ENCODE results near the gene SPINK7.

SPINK7 gene

DNA sequence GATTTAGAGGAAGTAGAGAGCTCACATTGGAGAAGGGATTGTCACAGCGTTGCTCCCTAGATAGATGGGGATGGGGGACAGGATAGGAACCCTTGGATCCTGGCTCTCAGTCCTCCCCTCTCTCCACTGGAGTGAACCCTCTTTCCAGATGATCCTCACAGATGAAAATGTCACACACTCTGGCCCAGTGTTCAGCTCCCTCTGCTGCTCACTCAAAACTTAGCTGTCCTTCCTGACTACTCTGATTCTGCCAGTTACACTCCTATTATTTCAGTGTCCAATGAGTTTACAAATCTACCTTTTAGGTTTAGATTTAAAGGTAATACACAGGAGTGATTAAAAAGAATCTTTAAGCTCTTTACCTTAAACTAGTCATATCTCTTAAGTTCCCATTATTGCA, 5.8 kb upstream of the SPINK7 start (continued):
- TF ChIP-seq ZSCAN23 (tag by site-specific recombination; IDR thresholded peaks at IDR 0.05) (no peak), ZSCAN16 (tag by site-specific recombination; IDR thresholded peaks at IDR 0.05) (no peak), EGR2 (tag by site-specific recombination; IDR thresholded peaks at IDR 0.05; ENCODE audit: low read depth) (no peak), KLF9 (tag by site-specific recombination; IDR thresholded peaks at IDR 0.05; ENCODE audit: low read depth) (no peak)
- TF ChIP-seq, protein P1, sequence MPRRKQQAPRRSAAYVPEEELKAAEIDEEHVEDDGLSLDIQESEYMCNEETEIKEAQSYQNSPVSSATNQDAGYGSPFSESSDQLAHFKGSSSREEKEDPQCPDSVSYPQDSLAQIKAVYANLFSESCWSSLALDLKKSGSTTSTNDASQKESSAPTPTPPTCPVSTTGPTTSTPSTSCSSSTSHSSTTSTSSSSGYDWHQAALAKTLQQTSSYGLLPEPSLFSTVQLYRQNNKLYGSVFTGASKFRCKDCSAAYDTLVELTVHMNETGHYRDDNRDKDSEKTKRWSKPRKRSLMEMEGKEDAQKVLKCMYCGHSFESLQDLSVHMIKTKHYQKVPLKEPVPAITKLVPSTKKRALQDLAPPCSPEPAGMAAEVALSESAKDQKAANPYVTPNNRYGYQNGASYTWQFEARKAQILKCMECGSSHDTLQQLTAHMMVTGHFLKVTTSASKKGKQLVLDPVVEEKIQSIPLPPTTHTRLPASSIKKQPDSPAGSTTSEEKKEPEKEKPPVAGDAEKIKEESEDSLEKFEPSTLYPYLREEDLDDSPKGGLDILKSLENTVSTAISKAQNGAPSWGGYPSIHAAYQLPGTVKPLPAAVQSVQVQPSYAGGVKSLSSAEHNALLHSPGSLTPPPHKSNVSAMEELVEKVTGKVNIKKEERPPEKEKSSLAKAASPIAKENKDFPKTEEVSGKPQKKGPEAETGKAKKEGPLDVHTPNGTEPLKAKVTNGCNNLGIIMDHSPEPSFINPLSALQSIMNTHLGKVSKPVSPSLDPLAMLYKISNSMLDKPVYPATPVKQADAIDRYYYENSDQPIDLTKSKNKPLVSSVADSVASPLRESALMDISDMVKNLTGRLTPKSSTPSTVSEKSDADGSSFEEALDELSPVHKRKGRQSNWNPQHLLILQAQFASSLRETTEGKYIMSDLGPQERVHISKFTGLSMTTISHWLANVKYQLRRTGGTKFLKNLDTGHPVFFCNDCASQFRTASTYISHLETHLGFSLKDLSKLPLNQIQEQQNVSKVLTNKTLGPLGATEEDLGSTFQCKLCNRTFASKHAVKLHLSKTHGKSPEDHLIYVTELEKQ (tag by site-specific recombination; IDR thresholded peaks at IDR 0.05; ENCODE audit: borderline replicate concordance), result no peak
- TF ChIP-seq, protein P2, sequence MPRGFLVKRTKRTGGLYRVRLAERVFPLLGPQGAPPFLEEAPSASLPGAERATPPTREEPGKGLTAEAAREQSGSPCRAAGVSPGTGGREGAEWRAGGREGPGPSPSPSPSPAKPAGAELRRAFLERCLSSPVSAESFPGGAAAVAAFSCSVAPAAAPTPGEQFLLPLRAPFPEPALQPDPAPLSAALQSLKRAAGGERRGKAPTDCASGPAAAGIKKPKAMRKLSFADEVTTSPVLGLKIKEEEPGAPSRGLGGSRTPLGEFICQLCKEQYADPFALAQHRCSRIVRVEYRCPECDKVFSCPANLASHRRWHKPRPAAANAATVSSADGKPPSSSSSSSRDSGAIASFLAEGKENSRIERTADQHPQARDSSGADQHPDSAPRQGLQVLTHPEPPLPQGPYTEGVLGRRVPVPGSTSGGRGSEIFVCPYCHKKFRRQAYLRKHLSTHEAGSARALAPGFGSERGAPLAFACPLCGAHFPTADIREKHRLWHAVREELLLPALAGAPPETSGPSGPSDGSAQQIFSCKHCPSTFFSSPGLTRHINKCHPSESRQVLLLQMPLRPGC (tag by site-specific recombination; IDR thresholded peaks at IDR 0.05), result no peak

GRCh38 chr5:148309019-148309418, 3.2 kb upstream of the SPINK7 start:
- Histone ChIP-seq H3K4me1 (ENCODE audit: control insufficient read depth, insufficient read depth, low read length) (no peaks in the 10 kb centered on the region), H3K9me3 (ENCODE audit: control insufficient read depth, insufficient read depth, low read depth, low read length) (no peaks in the 10 kb centered on the region), H3K4me3 (ENCODE audit: low read depth, low read length) (no peak overlapping the region), H3K36me3 (ENCODE audit: control insufficient read depth in 2 of 2, insufficient read depth in 1 of 2, low read length in 2 of 2) (no peaks in the 10 kb centered on the region), H3K27ac (ENCODE audit: extremely low read depth, low read depth, low read length) (no peak overlapping the region)
- TF ChIP-seq SETDB1 (IDR thresholded peaks at IDR 0.05; ENCODE audit: insufficient read length, low read length) (peak; percentile 16), ZNF394 (tag by site-specific recombination; IDR thresholded peaks at IDR 0.05; ENCODE audit: borderline replicate concordance) (no peak), ZNF221 (tag by site-specific recombination; IDR thresholded peaks at IDR 0.05; ENCODE audit: borderline replicate concordance) (no peak), ZBTB8A (tag by site-specific recombination; IDR thresholded peaks at IDR 0.05) (no peak), ZSCAN4 (tag by site-specific recombination; IDR thresholded peaks at IDR 0.05) (no peak)
- TF ChIP-seq, protein P3, sequence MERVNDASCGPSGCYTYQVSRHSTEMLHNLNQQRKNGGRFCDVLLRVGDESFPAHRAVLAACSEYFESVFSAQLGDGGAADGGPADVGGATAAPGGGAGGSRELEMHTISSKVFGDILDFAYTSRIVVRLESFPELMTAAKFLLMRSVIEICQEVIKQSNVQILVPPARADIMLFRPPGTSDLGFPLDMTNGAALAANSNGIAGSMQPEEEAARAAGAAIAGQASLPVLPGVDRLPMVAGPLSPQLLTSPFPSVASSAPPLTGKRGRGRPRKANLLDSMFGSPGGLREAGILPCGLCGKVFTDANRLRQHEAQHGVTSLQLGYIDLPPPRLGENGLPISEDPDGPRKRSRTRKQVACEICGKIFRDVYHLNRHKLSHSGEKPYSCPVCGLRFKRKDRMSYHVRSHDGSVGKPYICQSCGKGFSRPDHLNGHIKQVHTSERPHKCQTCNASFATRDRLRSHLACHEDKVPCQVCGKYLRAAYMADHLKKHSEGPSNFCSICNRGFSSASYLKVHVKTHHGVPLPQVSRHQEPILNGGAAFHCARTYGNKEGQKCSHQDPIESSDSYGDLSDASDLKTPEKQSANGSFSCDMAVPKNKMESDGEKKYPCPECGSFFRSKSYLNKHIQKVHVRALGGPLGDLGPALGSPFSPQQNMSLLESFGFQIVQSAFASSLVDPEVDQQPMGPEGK (tag by site-specific recombination; IDR thresholded peaks at IDR 0.05), result no peak
- POLR2A ChIA-PET, result no interaction called here
- CTCF ChIA-PET, result no interaction called here

- Histone ChIP-seq H3K9me3 (ENCODE audit: control insufficient read depth, insufficient read depth, low read depth, low read length) (no peaks in the 10 kb centered on the region), H3K4me1 (ENCODE audit: control insufficient read depth, insufficient read depth, low read length) (no peaks in the 10 kb centered on the region), H3K4me3 (ENCODE audit: low read depth, low read length) (no peak overlapping the region), H3K27ac (ENCODE audit: extremely low read depth, low read depth, low read length) (no peak overlapping the region), H3K36me3 (ENCODE audit: control insufficient read depth in 2 of 2, insufficient read depth in 1 of 2, low read length in 2 of 2) (no peaks in the 10 kb centered on the region)
- CTCF ChIA-PET, result no interaction called here
- POLR2A ChIA-PET, result no interaction called here
- no peak for TF ChIP-seq ZNF335 (tag by site-specific recombination; conservative IDR thresholded peaks at IDR 0.05)
- TF ChIP-seq SCRT2 (tag by site-specific recombination; IDR thresholded peaks at IDR 0.05), result no peak
- no peak for TF ChIP-seq ZNF223 (tag by site-specific recombination; IDR thresholded peaks at IDR 0.05)
- TF ChIP-seq ZNF280D (tag by site-specific recombination; IDR thresholded peaks at IDR 0.05), result no peak
- TF ChIP-seq ZBTB10 (tag by site-specific recombination; IDR thresholded peaks at IDR 0.05), result no peak
These were observed 2.5 kb upstream of the SPINK7 start for GRCh38 chr5:148309746-148310145.
